Measurements from ENCODE around the gene PCSK1N. TPM values are rescaled to one million over a fixed set of nuclear protein-coding genes. Genes with fewer than 3 reads are reported as not detected.

The PCSK1N gene
- total and polyA plus RNA-seq, 9 of the 15 experiments (the other 6 are each of a cell fraction or from before 2014, with no cell fraction given) = 0.07 to 0.55 (median 0.54) TPM; not detected in 6

GRCh38 chrX:48794911-48795515 is 40.4 kb downstream of the PCSK1N start (continued):
- 0 out of 2 replicates have a peak, but pooled peaks have one; percentile 42 for TF ChIP-seq ZBTB2 (IDR thresholded peaks at IDR 0.05)
- TF ChIP-seq YY1 (IDR thresholded peaks at IDR 0.05; ENCODE audit: borderline replicate concordance in 1 of 3, control insufficient read depth in 1 of 3, extremely low read depth in 1 of 3, insufficient read depth in 3 of 3, insufficient read length in 1 of 3, insufficient replicate concordance in 2 of 3, low read depth in 1 of 3, low read length in 2 of 3) = peak in 1 of 3 experiments; percentile 58
- TF ChIP-seq ZNF445 (CRISPR knock-in tag; IDR thresholded peaks at IDR 0.05; ENCODE audit: low read depth) = no peak
- TF ChIP-seq ZNF639 (CRISPR knock-in tag; conservative IDR thresholded peaks at IDR 0.05 in 1 of 2, IDR thresholded peaks at IDR 0.05 in 1 of 2) = peak in 1 of 2 experiments; percentile 47; a peak in 1 of 4 replicates
- TF ChIP-seq FIP1L1 (IDR thresholded peaks at IDR 0.05; ENCODE audit: low read depth, low read length, poor library complexity, severe bottlenecking) = no peak
- TF ChIP-seq, protein P1, sequence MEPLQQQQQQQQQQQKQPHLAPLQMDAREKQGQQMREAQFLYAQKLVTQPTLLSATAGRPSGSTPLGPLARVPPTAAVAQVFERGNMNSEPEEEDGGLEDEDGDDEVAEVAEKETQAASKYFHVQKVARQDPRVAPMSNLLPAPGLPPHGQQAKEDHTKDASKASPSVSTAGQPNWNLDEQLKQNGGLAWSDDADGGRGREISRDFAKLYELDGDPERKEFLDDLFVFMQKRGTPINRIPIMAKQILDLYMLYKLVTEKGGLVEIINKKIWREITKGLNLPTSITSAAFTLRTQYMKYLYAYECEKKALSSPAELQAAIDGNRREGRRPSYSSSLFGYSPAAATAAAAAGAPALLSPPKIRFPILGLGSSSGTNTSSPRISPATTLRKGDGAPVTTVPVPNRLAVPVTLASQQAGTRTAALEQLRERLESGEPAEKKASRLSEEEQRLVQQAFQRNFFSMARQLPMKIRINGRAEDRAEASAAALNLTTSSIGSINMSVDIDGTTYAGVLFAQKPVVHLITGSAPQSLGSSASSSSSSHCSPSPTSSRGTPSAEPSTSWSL (CRISPR knock-in tag; IDR thresholded peaks at IDR 0.05; ENCODE audit: borderline replicate concordance) = no peak
- no peak for TF ChIP-seq POLR3G (IDR thresholded peaks at IDR 0.05; ENCODE audit: extremely low read depth, insufficient read length, insufficient replicate concordance)
- no peak for TF ChIP-seq PRPF4 (IDR thresholded peaks at IDR 0.05; ENCODE audit: insufficient read depth, low read depth, low read length, poor library complexity, severe bottlenecking)
- TF ChIP-seq, protein P2, sequence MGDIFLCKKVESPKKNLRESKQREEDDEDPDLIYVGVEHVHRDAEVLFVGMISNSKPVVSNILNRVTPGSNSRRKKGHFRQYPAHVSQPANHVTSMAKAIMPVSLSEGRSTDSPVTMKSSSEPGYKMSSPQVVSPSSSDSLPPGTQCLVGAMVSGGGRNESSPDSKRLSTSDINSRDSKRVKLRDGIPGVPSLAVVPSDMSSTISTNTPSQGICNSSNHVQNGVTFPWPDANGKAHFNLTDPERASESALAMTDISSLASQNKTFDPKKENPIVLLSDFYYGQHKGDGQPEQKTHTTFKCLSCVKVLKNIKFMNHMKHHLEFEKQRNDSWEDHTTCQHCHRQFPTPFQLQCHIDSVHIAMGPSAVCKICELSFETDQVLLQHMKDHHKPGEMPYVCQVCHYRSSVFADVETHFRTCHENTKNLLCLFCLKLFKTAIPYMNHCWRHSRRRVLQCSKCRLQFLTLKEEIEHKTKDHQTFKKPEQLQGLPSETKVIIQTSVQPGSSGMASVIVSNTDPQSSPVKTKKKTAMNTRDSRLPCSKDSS (IDR thresholded peaks at IDR 0.05; ENCODE audit: low read depth, partially characterized antibody) = no peak
- no peak for TF ChIP-seq ZNF311 (CRISPR knock-in tag; IDR thresholded peaks at IDR 0.05)
- TF ChIP-seq SMAD1 (IDR thresholded peaks at IDR 0.05; ENCODE audit: low read depth, low read length, partially characterized antibody) = no peak
- TF ChIP-seq ZNF511 (CRISPR knock-in tag; IDR thresholded peaks at IDR 0.05) = peak; percentile 31; the same call in 1 of the 2 replicates
- TF ChIP-seq MYNN (IDR thresholded peaks at IDR 0.05) = peak; percentile 79
- no peak for TF ChIP-seq MYNN (CRISPR knock-in tag; IDR thresholded peaks at IDR 0.05)
- TF ChIP-seq, protein P3, sequence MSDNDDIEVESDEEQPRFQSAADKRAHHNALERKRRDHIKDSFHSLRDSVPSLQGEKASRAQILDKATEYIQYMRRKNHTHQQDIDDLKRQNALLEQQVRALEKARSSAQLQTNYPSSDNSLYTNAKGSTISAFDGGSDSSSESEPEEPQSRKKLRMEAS (CRISPR knock-in tag; IDR thresholded peaks at IDR 0.05) = peak; percentile 36; the same call in 1 of the 2 replicates
- TF ChIP-seq POLR2G (IDR thresholded peaks at IDR 0.05; ENCODE audit: low read depth, low read length) = peak; percentile 70
- TF ChIP-seq ATF7 (IDR thresholded peaks at IDR 0.05) = peak; percentile 34; the same call in 1 of the 2 replicates
- no peak for TF ChIP-seq SMAD2 (IDR thresholded peaks at IDR 0.05; ENCODE audit: low read depth, low read length)
- TF ChIP-seq CTBP1 (IDR thresholded peaks at IDR 0.05; ENCODE audit: borderline replicate concordance) = peak; percentile 65; the same call in 1 of the 2 replicates

All from K562 (cell line).